ENCODE measurements around the gene ACSL5. TPM values are rescaled to one million over a fixed set of nuclear protein-coding genes. Genes with fewer than 3 reads are reported as not detected.

Gene ACSL5
- total RNA-seq, 2 experiments from 2014 or later: 55.8 to 59.5 TPM

Other genes with a start within 250 kb of the ACSL5 start
- gene GPAM, start 190.4 kb upstream of the ACSL5 start, total RNA-seq: 1 to 10 TPM; 7.5 to 7.8 TPM
- not detected for gene TECTB, start 90.7 kb upstream of the ACSL5 start, total RNA-seq
- 10 to 100 TPM; 48.1 to 51.8 TPM for gene ZDHHC6, start 72.8 kb downstream of the ACSL5 start, total RNA-seq
- gene VTI1A, start 73.1 kb downstream of the ACSL5 start, total RNA-seq: 10 to 100 TPM; 43.2 to 45.1 TPM

All from activated naive CD8-positive, alpha-beta T cell treated with anti-CD3 and anti-CD28 coated beads, Interleukin-2, amount 10 ng/mL, durations not matched to agents 7 days and 5 days (primary cell).